Fibroblast of skin of left quadriceps (primary cell): Measurements from ENCODE around the gene ST6GALNAC4.
"Not testable (repeated sequence)": the region's sequence is repeated elsewhere in the genome, so short reads cannot be mapped to it uniquely, and the experiment has no call there.

ENCODE experiments used
- DNase-seq, 2 experiments: peaks; one replicate each; pipeline ENCODE4 v3.0.0-alpha.2; 2013; ENCODE audit warnings: low read depth in 2 of 2

ST6GALNAC4 gene

GRCh38 chr9:127870153-127870491 is 46.7 kb downstream of the ST6GALNAC4 start:
- not testable (repeated sequence) for DNase-seq

- peak; percentile 42 to 51 for DNase-seq
These were observed 47.3 kb downstream of the ST6GALNAC4 start for GRCh38 chr9:127869310-127870152.

DNA sequence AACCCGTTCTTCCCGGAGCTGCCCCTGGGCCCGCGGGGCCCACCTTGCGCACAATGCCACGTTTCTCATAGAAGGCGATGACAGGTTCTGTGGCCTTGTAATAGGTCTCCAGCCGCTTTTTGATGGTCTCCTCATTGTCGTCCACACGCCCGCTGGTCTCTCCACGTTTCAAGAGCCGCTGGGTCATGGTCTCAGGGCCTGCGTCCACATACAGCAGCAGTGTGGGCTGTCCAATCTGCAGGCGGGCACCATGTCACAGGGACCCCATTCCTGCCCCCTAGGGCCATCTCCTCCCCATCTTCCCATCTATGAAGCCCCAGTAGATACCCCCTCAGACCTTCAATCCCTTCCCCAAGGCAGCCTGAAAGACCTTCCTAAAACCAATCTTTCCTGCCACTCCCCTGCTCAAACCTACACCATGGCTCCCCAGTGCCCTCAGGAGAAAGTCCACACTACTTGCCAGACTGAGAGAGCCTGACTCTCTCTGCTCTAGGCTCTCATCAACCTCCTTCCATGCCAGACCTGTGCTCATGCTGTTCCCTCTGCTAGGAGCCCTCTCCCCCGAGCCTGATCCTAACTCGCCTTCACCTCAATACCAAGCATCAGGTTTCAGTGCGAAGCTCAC is 48.5 kb downstream of the ST6GALNAC4 start:
- DNase-seq = no peak

DNA sequence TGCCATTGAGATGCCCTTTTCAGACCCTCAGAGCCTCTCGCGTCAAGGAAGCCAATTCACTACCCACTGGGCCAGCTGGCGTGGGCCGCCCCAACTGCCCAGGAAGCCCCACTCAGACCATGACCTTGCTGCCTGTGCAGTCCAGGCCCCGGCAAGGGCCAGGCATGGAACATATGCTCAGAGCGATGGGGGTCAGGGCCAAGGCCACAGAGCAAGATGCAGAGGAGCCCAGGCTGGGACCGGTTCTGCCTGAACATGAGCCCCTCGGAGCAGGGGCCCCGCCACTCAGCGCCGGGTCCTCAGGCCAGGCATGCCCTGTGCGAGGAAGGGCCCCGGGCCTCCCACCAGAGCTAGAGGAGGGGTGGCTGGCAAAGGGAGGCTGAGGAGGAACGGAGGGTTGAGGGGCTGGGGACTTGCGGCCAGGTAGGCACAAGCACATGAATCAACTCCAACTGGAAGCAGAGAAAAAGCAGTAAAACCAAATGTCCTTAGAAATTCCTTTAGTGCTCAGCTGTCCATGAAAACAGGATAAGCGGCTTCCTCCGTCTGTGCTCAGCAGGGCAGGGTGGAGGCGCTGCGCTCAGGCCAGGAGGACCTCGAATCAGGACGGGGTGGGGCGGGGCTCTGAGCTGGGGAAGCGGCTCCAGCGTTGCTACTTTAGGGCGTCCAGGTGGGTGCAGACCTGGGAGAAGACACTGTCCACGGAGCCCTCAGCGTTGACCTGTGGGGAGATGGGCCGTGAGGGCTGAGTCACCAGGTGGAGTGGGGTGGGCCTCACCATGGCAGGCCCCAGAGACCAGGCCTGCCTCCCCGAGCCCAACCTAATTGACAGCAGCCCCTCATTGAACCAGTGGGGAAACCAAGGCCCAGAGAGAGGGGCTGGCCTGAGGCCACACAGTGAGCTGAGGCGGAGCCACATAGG is 49.2 kb downstream of the ST6GALNAC4 start:
- DNase-seq = no peak

- no peak for DNase-seq
These were observed 50.3 kb downstream of the ST6GALNAC4 start for GRCh38 chr9:127866535-127866934.

DNA sequence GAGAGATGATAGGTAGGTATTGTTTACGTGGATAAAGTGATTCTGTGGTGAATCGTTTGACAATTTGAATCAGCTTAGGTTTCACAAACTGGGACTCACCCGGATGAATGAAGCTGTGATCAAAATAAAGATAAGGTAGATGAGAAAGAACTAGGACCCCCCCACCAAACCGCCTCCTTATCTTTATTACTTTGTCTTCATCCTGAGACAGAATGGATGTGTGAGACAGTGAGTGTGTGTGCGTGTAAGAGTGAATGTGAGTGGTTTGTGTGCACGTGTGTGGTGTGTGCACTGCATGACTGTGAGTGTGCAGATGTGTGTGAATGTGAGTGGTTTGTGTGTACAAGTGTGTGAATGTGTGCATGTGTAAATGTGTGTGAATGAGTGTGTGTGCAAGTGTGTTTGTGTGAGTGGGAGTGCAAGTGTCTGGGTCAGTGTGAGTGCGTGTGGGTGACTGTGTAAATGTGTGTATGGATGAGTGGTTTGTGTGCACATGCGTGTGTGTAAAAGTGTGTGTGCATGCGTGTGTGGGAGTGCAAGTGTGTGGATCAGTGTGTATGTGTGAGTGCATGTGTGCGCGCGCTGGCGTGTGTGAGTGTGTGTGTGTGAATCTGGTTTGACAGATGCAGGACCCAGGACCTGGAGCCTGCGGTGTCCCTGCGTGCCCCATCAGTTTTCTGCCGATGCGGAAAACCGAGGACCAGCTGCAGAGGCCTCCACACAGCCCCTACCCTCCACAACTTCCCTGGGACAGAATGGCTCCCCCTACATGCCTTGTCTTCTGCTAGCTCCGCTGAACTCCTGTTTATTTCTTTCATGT is 51.0 kb downstream of the ST6GALNAC4 start:
- no peak for DNase-seq

DNA sequence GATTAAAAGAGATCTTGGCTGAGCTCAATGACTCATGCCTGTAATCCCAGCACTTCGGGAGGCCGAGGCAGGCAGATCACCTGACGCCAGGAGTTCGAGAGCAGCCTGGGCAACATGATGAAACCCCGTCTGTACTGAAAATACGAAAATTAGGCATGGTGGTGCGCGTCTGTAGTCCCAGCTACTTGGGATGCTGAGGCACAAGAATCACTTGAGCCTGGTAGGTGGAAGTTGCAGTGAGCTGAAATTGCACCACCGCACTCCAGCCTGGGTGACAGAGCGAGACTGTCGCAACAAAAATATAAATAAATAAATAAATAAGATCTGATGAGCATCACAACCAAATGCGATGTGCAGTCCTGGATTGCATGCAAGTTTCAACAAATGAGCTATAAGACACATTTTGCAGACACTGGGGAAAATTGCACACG is 53.6 kb downstream of the ST6GALNAC4 start:
- no peak for DNase-seq

GRCh38 chr9:127862075-127863011 is 54.5 kb downstream of the ST6GALNAC4 start:
- DNase-seq = no peak

- DNase-seq = no peak
These were observed 56.1 kb downstream of the ST6GALNAC4 start for GRCh38 chr9:127860779-127861178.

GRCh38 chr9:127860260-127860659 is 56.6 kb downstream of the ST6GALNAC4 start:
- DNase-seq = no peak

DNA sequence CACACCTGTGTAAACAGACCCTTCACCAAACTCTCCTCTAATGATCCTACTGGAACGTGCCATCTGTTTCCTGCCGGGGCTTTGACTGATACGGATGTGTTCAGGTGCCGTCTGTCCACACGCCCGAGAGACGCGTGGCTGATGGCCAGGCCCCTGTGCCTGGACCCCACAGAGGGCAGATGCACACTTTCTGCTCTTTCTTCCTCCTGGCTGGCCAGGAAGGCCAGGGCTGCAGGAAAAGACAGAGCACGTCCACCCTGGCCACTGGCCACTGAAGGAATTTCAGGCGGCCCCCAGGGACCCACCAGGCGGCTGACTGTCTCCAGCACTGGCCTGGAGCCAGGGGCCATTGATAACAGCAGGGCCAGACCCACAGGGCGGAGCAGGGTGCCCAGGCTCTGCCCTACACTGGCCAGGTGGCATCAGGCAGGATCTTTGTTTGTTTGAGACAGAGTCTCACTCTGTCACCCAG is 58.8 kb downstream of the ST6GALNAC4 start:
- no peak for DNase-seq
